Rectal smooth muscle tissue (tissue), 1 donor: ENCODE measurements around the gene DAPK3.
"Not testable (repeated sequence)": the region's sequence is repeated elsewhere in the genome, so short reads cannot be mapped to it uniquely, and the experiment has no call there.

Experiments
- H3K27ac ChIP-seq: one replicate; pipeline ENCODE4 v1.7.0; 2013; ENCODE audit warnings: low read depth, low read length, inconsistent platforms
- H3K27me3 ChIP-seq: one replicate; pipeline ENCODE4 v1.7.0; 2013; ENCODE audit warnings: low read length; ENCODE audit not compliant: control insufficient read depth, insufficient read depth
- H3K36me3 ChIP-seq: one replicate; pipeline ENCODE4 v1.7.0; 2013; ENCODE audit warnings: low read length; ENCODE audit not compliant: control insufficient read depth, insufficient read depth
- H3K4me1 ChIP-seq: one replicate; pipeline ENCODE4 v1.7.0; 2013; ENCODE audit warnings: low read length; ENCODE audit not compliant: control insufficient read depth, insufficient read depth
- H3K4me3 ChIP-seq: one replicate; pipeline ENCODE4 v1.7.0; 2013; ENCODE audit warnings: low read length
- H3K9ac ChIP-seq: one replicate; pipeline ENCODE4 v1.7.0; 2013; ENCODE audit warnings: low read length

DAPK3 gene

DNA sequence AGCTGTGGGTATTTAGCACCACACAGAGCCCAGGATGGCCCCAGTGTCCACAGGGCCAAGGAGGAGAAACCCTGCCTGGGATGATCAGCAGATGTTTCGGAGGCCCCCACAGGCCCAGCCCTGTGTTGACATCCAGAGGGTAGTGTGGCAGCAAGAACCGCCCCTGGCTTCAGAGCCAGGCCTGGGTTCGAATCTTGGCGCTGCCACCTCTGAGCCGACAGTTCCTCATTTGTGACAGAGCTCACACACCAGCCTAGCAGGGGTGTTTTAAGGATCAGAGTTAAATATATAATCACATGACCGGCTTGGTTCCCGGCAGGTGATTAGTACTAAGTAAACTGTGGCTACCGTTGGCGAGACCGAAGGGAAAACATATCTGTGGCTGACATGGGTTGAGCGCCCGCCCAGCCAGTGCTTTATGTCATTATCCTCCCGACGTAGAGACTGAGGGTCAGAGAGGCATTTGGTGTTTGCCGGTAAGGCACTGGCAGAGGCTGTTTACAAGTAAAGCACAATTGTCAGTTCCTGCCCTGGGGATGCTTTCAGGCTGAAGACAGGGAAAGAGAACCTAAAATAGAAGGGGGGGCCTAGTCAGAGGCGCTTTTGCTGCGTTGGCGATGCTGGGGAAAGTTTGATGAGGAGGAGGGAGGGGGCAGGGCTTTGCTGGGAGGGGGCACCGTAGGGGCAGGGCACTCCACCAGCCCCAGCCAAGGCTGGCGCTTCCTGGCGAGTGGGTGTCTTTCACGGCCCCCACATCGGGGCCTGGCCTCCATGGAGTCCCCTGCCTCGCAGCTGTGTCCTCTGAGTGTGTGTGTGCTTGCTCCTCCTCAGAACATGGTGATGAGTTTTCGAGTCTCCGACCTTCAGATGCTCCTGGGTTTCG is 41.4 kb upstream of the DAPK3 start:
- Histone ChIP-seq H3K27ac (peak overlapping the region; percentile 85), H3K4me3 (peak overlapping the region; percentile 15), H3K27me3 (no peaks in the 10 kb centered on the region), H3K36me3 (peaks cover 14% of the 10 kb centered on the region), H3K4me1 (peaks cover 64% of the 10 kb centered on the region), H3K9ac (no peak overlapping the region)

DNA sequence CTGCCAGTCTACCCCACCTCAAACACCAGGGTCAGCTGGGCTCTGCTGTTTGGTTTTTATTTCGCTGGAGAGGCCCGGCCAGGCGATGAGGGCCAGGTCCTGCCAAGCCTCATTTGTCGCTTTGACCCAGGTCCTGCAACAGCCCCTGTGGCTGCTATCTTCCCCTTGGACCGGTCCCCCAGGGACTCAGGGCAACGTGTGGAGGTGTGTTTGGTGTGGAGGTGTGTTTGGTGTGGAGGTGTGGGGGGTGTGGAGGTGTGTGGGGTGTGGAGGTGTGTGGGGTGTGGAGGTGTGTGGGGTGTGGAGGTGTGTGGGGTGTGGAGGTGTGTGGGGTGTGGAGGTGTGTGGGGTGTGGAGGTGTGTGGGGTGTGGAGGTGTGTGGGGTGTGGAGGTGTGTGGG is 40.5 kb upstream of the DAPK3 start:
- H3K4me1 ChIP-seq, result peaks cover 62% of the 10 kb centered on the region
- H3K27ac ChIP-seq, result peak overlapping the region; percentile 83
- not testable (repeated sequence) for H3K4me3 ChIP-seq, H3K9ac ChIP-seq, H3K27me3 ChIP-seq
- H3K36me3 ChIP-seq, result peaks cover 14% of the 10 kb centered on the region

DNA sequence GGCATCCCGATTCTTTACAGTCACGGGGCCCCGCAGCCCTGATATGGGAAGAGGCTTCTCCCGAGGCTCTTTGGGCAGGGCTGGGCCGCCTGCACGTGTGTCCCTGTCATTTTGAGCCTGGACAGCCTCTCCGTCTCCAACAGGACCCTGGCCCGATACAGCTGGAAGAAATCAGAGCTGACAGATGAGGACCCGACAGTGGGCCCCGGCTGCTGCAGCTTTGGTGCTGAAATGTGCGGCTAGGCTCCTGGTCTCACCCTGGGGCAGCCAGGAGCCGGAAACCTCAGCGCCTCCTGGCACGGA is 39.9 kb upstream of the DAPK3 start:
- H3K9ac ChIP-seq, result peak overlapping the region; percentile 6
- no peaks in the 10 kb centered on the region for H3K27me3 ChIP-seq
- peaks cover 56% of the 10 kb centered on the region for H3K4me1 ChIP-seq
- H3K27ac ChIP-seq, result peak overlapping the region; percentile 83
- peaks cover 14% of the 10 kb centered on the region for H3K36me3 ChIP-seq
- H3K4me3 ChIP-seq, result peak overlapping the region; percentile 21

DNA sequence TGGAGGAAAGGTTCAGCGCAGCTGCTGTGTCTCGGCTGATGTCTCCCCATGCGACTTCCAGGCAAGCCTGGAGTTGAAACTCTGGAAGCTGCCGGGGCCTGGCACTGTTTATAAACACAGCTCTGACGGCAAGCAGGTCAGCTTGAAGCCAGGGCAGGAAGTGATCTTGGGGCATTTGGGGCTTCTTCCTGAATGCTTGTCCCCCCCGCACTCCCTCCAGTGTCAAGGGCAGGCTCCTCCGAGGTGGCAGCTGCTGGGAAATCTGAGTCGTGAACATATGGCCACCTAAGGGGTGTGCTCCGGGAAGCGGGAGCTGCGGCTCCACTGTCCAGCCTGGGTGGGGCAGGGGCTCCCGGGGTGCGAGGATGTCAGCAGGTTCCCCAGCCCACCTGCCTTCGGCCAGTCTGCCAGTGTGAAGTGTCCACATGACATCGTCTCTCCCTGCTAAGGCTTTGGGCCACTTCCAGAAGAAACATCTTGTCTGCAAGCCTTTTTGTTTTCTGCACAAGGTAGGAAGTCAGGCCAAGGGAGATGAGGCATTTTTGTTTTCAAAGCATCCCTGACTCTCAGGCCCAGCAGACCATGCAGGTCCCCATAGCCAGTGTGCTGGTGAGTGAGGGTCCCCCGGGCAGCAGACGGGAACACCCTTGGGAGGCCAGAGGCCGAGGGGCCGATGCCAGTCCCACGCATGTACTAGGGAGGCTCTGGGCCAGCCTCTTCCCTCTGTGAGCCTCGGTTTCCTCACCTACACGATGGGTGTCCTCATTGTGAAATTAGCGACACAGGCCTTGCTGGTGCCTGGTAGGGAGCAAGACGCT is 39.3 kb upstream of the DAPK3 start:
- Histone ChIP-seq H3K4me3 (peak overlapping the region; percentile 21), H3K27me3 (no peaks in the 10 kb centered on the region), H3K9ac (peak overlapping the region; percentile 24), H3K4me1 (peaks cover 50% of the 10 kb centered on the region), H3K36me3 (peaks cover 14% of the 10 kb centered on the region), H3K27ac (peak overlapping the region; percentile 83)

DNA sequence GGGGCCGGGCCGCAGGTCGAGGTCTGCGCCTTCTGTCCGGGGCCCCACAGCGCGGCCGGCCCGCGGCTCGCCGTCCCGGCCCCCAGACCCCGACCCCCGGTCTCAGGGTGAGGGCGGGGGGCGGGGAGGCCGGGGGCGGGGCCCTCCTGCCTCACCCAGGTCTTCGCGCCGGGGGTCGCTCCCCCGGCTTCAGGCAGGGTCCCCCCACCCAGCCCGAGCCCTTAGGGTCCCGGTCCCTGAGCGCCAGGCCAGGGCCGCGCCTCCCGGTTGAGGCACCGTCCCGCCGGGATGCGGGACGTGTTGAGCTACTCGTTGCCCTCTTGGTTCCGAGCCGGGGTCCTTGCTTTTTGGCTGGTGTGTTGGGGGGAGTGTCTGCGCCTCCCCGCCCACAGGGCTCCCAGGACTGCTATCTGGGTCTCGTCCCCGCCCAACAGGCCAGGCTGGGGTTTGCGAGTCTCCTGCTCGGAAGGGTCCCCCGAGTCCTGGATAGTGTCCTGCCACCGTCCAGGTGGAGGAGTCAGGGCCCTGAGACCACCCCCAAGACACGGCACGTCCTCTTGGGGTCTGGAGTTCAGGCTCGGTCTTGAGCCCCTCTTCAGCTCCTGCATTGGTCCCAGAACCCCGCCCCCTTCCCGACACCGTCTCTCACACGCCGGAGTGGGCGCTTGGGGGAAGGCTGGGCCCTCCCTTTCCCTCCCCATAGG is 37.1 kb upstream of the DAPK3 start:
- peaks cover 4% of the 10 kb centered on the region for H3K36me3 ChIP-seq
- H3K27ac ChIP-seq, result peak overlapping the region; percentile 83
- H3K4me1 ChIP-seq, result peaks cover 35% of the 10 kb centered on the region
- no peaks in the 10 kb centered on the region for H3K27me3 ChIP-seq
- H3K4me3 ChIP-seq, result peak overlapping the region; percentile 97
- peak overlapping the region; percentile 77 for H3K9ac ChIP-seq

DNA sequence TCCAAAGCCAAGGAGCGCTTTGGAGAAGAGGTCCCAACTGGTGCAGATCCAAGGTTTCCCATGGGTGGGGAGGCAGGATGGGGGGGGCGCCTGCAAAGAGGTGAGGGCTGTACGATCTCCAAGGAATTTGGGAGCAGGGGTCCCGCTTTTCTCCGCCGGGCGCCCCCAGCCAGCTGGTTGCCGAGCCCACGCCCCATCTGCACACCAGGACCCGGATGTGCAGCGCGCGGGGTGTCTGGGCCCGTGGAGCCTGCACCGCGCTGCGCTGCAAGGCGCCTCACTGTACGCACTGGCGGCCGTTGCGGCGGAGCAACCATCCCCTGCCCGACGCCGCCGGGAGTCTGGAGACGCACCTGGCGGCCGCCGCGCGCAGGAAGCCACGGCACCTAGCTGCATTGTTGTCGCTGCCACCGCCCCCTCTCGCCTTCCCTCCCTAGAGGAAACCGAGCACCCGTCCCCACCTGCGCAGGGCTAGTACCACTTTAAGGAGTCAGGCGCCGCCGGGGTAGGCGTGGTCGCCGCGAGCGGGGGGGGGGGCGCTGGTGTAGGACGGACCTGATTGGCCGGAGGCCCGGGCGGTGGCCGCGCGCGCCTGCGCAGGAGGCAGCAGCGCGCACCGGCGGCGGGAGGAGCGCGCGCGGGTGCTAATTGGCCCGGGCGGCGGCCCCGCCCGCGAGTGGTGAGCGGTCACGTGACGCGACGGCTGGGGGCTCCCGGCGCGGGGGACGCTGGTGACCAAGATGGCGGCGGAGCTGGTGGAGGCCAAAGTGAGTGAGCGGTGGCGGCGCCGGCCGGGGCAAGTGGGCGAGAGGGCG is 36.3 kb upstream of the DAPK3 start, which contains the start of gene PIAS4:
Gene PIAS4, plus strand, starts transcription at position 716 of the 815 bp plus-strand sequence. Its CDS starts 25 bp downstream, at position 741.
- H3K4me1 ChIP-seq, result peaks cover 33% of the 10 kb centered on the region
- peaks cover 2% of the 10 kb centered on the region for H3K36me3 ChIP-seq

DNA sequence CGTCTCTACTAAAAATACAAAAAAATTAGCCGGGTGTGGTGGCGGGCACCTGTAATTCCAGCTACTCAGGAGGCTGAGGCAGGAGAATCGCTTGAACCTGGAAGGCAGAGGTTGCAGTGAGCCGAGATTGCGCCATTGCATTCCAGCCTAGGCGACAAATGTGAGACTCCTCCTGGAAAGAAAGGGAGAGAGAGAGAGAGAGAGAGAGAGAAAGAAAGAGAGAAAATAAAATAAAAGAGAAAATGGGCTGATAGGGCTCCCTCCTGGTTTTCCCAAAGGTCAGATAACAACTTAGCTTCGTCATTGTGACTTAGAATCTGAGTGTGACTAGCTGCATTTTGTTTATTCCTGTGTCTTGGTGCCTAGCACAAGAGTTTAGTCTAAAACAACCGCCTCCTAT is 34.5 kb upstream of the DAPK3 start:
- H3K4me1 ChIP-seq, result peaks cover 19% of the 10 kb centered on the region
- not testable (repeated sequence) for H3K27ac ChIP-seq, H3K36me3 ChIP-seq, H3K4me3 ChIP-seq, H3K9ac ChIP-seq, H3K27me3 ChIP-seq

More for the DNA sequence above, 36.3 kb upstream of the DAPK3 start, which contains the start of gene PIAS4:
- H3K27ac ChIP-seq, result peak within 1 kb of the TSS; percentile 89
- peak within 1 kb of the TSS; percentile 97 for H3K4me3 ChIP-seq
- peak within 1 kb of the TSS; percentile 77 for H3K9ac ChIP-seq
- no peaks in the 10 kb centered on the region for H3K27me3 ChIP-seq

DNA sequence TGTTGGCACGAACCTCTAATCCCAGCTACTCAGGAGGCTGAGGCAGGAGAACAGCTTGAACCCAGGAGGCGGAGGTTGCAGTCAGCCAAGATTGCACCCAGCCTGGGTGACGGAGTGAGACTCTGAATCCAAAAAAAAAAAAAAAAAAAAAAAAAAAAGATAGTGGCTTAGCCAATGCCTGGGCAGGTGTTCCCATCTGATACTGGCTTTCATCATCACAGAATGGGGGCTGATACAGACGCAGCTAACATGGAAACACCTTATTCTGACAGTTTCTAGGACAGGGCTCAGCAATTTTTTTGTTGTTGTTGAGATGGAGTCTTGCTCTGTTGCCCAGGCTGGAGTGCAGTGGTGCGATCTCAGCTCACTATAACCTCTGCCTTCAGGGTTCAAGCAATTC is 29.9 kb upstream of the DAPK3 start:
- H3K9ac ChIP-seq, H3K27ac ChIP-seq, H3K36me3 ChIP-seq, H3K4me3 ChIP-seq, H3K27me3 ChIP-seq, H3K4me1 ChIP-seq: not testable (repeated sequence)

DNA sequence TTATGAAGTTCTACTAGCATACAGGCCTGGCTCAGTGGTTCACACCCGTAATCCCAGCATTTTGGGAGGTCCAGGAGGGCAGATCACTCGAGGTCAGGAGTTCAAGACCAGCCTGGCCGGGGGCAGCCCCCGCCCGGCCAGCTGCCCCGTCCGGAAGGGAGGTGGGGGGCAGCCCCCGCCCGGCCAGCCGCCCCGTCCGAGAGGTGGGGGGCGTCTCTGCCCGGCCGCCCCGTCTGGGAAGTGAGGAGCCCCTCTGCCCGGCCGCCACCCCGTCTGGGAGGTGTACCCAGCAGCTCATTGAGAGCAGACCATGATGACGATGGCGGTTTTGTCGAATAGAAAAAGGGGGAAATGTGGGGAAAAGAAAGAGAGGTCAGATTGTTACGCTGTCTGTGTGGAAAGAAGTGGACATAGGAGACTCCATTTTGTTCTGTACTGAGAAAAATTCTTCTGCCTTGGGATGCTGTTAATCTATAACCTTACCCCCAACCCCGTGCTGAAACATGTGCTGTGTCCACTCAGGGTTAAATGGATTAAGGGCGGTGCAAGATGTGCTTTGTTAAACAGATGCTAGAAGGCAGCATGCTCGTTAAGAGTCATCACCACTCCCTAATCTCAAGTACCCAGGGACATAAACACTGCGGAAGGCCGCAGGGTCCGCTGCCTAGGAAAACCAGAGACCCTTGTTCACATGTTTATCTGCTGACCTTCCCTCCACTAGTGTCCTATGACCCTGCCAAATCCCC is 27.9 kb upstream of the DAPK3 start:
- not testable (repeated sequence) for H3K27ac ChIP-seq, H3K9ac ChIP-seq, H3K27me3 ChIP-seq, H3K4me3 ChIP-seq, H3K36me3 ChIP-seq, H3K4me1 ChIP-seq

DNA sequence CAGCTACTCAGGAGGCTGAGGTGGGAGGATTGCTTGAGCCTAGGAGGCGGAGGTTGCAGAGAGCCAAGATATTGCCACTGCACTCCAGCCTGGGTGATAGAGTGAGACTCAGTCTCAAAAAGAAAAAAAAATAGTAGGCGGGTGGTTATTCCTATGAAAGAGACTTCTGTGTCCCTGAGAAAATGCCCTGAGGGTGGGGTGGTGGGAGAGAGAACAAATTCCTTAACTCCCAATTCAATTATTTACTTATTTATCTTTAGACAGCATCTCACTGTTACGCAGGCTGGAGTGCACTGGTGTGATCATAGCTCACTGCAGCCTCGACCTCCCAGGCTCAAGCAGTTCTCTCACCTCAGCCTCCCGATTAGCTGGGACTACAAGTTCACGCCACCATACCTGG is 24.7 kb upstream of the DAPK3 start:
- no peak overlapping the region for H3K27ac ChIP-seq
- no peaks in the 10 kb centered on the region for H3K4me1 ChIP-seq
- no peaks in the 10 kb centered on the region for H3K36me3 ChIP-seq
- no peaks in the 10 kb centered on the region for H3K27me3 ChIP-seq
- H3K4me3 ChIP-seq, result no peak overlapping the region
- no peak overlapping the region for H3K9ac ChIP-seq

DNA sequence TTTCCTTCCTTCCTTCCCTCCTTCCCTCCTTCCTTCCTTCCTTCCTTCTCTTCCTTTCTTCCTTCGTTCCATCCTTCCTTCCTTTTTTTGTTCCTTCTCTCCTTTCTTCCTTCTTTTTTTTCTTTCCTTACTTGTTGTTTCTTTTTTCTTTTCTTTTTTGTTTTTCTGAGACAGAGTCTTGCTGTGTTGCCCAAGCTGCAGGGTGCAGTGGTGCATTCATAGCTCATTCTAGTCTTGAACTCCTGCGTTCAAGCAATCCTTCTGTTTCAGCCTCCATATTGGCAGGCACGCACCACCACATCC is 19.9 kb upstream of the DAPK3 start:
- no peak overlapping the region for H3K4me3 ChIP-seq

More for the DNA sequence above, 19.9 kb upstream of the DAPK3 start:
- H3K36me3 ChIP-seq, result no peaks in the 10 kb centered on the region
- no peak overlapping the region for H3K27ac ChIP-seq
- no peak overlapping the region for H3K9ac ChIP-seq
- no peaks in the 10 kb centered on the region for H3K27me3 ChIP-seq
- peaks cover 12% of the 10 kb centered on the region for H3K4me1 ChIP-seq
